PC-9 (cell line): ENCODE data around the gene C4orf51.

Source experiments
- CTCF ChIP-seq: fragments of 200-600 bp; sonication (generic); conservative IDR thresholded peaks from 2 replicates; pipeline ENCODE4 v1.6.1; 2017; ENCODE audit warnings: mixed run types, antibody characterized with exemption, mild to moderate bottlenecking, moderate library complexity
- EZH2 ChIP-seq: fragments of 200-600 bp; sonication (generic); IDR thresholded peaks from 2 replicates; pipeline ENCODE4 v1.8.0; 2017; ENCODE audit warnings: antibody characterized with exemption, low read depth

GRCh38 chr4:145697332-145697731, 17.4 kb downstream of the C4orf51 start:
- TF ChIP-seq CTCF: no peak
- no peak for TF ChIP-seq EZH2
